Activated CD4-positive, alpha-beta T cell treated with anti-CD3 and anti-CD28 coated beads, Interleukin-2, amount 50 U/mL, for 1 hour (primary cell): ENCODE data around the gene ADAM12.

Experiments
- DNase-seq: peaks from one replicate; pipeline ENCODE4 v3.0.0-alpha.2; 2020

ADAM12 gene

GRCh38 chr10:126101736-126102135 is 286.5 kb downstream of the ADAM12 start:
- DNase-seq = no peak

- no peak for DNase-seq
These were observed 287.0 kb downstream of the ADAM12 start for GRCh38 chr10:126101325-126101724.

GRCh38 chr10:126099366-126099765 is 288.9 kb downstream of the ADAM12 start:
- no peak for DNase-seq

DNA sequence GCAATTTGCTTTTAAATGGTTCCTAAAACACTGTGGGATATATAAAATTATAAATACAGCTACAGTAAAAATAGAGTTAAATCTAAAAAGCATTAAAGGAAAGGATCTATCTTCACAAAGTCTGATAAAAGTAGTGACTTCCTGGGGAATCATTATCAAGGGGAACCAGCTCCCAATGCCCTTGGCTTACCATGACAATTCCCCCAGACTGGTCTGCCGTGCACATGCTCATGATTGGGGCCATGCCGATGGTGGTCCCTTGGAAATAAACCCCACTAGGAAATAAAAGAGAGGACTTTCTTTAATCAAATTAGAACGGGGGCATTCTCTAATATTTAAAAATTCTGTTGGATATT is 290.1 kb downstream of the ADAM12 start:
- DNase-seq = no peak

DNA sequence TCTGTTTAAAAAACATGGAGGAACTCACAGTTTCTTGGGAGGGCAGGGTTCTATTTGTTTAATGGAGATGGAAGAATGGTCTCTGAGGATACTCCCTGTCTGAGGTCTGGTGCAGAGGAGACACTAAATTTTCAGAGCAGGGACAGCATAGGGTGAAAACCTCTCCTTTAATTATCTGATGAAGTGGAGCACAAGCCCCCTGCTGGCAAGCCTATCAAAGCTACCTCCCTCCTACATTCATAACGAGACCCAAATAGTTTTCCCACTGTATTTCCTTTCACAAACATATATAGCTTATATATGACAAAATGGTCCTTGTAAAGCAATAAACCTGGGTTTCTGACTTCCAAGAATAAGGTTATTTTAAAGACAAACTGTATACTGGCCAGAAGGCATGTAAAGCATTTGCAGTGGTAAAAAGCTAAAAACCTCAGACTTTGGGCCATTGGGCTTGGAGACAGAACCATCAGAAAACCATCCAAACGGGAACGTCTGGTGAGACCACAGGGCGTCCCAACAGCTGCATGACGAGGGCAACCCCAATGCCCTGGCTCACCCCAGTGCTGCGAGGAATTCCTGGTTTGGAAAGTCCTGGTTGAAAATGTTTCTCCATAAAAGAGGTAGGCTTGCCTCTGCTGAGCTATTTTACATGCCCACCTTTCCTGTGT is 290.6 kb downstream of the ADAM12 start:
- no peak for DNase-seq

- no peak for DNase-seq
These were observed 293.7 kb downstream of the ADAM12 start for GRCh38 chr10:126094537-126094936.

DNA sequence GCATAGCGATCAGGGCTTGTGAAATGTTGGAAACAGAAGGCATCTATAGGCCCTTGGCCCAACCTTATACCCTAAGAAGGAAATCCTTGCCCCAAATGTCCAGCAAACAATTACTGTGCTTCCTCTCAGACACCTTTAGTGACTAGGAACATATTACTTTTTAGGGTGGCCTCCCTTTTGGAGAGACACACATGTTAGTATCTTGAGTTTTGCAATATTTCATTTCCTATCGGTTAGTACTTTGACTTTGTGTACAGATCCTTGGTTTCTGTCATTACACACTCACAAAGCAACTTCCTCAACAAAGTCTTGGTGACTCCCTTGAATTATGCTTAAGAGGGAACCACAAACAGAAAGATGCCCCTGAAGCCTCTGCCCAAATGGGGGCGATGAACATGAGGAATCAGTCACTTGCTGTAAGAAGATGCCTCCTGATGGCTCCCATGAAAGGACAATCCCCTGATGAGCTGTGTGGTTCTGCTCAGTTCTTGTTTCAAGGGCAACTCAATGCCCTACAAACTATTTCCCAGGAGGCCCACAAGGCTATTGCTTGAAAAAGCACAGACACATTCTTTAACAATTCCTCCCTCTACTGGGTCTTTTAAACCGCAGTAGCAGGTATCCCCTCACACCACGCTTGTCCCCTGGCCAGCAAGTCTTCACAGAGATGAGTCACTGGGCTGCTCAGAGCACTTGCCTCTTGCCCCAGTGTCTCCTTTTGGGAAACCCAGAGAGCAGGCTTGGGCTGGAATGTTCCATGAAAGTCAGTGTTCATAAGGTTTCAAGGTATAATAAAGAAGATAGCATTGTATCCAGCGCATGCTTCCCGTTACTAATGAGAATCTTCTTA is 295.7 kb downstream of the ADAM12 start:
- no peak for DNase-seq

DNA sequence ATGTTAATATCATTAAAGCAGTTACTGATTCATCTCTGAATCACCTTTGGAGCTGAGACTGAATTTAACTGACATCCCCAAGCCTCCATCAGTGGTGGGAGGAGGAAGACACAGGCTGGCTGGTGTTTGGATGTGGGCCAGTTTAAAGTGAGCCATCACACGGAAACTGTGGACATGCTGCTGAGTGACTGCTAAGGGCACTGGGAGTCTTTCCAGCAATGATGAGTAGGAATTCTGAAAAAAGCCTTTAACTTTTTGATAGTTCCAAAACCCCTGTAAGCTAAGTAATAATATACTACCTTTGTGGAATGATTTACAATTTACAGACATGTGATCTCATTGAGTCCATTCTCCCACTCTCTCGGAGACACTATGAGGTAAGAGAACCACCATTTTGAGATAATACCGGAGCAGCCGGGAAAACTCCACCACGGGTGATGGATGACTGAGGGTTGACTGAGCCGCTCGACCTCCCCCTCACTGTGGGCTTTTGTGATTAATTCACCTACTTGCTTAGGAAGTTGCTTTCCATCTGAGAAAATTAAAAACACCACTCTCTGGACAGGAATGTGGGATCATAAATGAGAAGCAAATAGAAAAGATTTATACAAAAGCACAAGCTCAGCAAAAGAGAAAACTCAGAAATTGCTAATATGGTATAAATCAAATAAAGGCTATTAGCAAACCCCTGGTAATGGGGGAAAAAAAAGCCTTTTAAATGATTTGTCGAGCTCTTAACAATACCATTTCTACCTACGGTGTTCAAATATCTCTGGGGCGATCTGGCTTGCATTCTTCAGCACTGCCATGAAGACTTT is 297.2 kb downstream of the ADAM12 start:
- DNase-seq = no peak

DNA sequence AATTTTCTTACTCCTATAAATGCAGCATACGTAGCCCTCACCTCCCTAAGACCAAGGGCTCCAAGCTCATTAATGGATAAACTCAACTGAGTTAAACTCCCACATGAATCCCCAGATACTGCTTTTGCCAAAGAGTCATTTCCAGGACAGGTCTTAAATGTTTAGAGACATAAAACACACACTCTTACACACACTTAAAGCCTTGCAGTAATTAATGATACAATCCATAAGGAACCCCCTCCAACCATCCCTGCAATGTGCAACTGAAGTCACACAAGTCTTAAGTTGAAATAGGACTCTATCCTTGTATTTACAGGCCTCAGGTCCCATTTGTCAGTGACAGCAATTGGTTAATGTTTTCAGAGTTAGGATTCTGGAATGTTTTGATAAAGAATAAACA is 297.8 kb downstream of the ADAM12 start:
- no peak for DNase-seq

GRCh38 chr10:126087796-126088505 is 300.3 kb downstream of the ADAM12 start:
- no peak for DNase-seq

- no peak for DNase-seq
These were observed 301.1 kb downstream of the ADAM12 start for GRCh38 chr10:126087153-126087680.

GRCh38 chr10:126085806-126086205 is 302.5 kb downstream of the ADAM12 start:
- no peak for DNase-seq

DNA sequence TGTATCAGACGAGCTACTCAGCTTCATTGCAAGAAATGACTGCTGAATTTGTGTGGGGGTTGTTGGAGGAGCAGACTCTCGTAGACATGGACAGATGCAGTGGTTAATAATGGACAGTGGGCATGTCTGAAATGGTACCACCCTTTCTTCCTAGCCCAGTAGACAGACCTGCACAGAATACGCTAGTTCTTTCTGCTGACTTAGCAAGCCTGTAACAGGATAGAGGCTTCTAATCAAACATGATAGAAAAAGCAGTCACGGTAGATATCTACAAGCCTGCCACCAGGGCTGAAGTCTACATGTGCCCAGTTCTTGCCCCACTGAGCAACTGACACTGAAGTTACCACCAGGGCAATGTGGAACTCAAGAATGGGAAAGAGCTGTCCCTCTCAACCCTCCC is 303.9 kb downstream of the ADAM12 start:
- no peak for DNase-seq

DNA sequence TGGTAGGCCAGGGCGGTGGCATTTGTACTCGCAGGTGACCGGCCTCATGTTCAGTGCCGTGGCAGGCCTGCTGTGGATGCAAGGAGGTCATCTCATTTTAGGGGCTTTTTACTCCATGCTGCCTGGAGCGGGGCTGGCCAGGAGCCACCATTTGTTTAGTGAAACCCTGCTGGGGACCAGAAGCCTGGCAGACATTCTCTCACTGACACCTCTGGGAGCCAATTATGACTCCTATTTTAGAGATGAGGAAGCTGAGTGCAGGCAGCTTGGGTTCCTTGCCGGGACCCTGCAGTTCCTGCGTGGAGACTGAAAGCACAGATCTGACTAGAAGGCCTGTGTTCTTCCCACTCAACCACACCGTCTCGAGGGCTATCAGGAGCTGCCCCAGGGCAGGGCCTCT is 305.3 kb downstream of the ADAM12 start:
- no peak for DNase-seq

- DNase-seq = no peak
These were observed 306.3 kb downstream of the ADAM12 start for GRCh38 chr10:126081841-126082466.

DNA sequence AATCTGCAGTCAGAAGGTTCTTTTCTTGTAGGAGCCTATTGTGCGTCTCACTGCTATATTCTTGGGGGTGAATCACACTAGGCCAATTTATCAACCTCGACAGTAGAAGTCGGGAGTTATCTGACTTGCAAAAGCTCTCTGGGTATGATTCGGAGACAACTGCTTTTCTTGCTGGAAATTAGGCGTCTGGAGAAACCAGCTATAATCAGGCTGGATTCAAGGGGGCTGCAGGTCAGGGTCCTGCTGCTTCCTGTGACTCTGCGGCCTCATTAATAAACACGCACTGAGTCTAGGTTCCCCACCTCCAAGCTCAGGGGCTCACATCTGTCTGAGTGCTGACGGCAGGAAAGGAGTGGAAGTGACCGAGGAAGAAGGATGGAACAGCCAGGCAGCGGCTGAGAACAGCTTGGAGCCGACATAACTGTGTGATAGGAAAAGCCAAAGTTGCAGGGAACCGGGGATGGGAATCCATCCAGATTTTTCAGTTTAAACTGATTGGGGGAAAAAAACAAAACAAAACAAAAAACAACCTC is 307.3 kb downstream of the ADAM12 start:
- no peak for DNase-seq

DNA sequence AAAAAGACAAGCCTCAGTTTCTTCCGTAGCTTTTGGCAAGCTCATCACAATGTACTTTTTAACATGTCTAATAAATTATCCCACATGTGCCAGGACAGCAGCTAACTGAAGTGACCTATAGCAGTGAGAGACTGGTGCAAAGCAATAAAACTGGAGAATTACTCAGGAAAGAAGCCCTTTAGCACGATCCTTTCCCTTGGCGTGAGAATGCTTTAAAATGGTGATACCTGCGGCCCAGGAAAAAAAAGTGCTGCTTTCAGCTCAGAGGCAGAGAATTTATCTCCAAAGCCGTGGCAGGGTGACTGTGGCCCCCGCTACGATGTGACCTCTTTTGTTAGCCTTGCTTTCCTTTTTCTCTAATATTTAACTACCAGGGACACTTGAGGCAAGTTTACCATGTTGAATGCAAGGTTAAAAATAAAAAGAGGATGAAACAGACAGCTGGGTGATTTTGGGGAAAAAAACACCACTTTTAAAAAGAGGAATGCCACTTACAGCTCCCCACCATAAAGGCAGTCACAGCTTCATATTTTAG is 307.9 kb downstream of the ADAM12 start:
- DNase-seq = no peak

DNA sequence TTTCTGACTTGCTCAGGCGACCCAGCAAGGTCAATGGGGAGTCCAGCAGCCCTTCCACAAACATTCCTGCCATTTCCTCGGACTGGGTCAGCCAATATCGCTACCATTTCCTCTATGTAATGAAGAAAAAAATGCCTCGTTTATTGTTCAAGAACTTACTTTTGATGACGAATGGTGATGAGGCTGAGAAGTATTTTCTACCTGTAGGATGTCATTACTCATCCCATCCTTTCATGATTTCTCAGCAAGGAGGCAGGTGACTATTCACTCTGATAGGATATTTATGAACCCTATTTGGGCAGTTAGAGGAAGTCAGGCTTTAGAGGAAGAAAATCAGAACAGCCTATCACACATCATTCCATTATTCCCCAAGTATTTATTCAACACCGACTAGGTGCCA is 313.3 kb downstream of the ADAM12 start:
- no peak for DNase-seq

- no peak for DNase-seq
These were observed 314.0 kb downstream of the ADAM12 start for GRCh38 chr10:126074291-126074690.

DNA sequence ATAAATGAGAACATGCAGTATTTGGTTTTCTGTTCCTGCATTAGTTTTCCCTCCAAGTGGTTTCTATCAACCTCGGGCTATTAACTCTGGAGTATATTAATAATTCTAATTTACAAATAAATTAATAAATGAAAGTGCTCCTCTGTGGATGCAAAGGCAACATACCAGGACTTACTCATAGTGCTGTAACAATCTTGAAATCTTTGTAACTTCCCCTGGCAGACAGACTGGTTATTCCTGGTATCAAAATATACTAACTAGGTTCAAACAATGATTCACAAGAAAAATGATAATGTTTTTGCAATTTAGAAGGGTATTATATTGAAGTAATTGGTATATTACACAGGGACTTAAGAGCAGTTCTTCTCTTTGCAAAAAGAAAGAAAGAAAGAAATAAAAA is 314.7 kb downstream of the ADAM12 start:
- DNase-seq = no peak

- no peak for DNase-seq
These were observed 315.7 kb downstream of the ADAM12 start for GRCh38 chr10:126072622-126073021.
